ENCODE results near the gene CDH12. TPM values are rescaled to one million over a fixed set of nuclear protein-coding genes. Genes with fewer than 3 reads are reported as not detected.
"Not testable (repeated sequence)": the region's sequence is repeated elsewhere in the genome, so short reads cannot be mapped to it uniquely, and the experiment has no call there.

The CDH12 gene
- total RNA-seq, 1 donor from 2014 or later = not detected

DNA sequence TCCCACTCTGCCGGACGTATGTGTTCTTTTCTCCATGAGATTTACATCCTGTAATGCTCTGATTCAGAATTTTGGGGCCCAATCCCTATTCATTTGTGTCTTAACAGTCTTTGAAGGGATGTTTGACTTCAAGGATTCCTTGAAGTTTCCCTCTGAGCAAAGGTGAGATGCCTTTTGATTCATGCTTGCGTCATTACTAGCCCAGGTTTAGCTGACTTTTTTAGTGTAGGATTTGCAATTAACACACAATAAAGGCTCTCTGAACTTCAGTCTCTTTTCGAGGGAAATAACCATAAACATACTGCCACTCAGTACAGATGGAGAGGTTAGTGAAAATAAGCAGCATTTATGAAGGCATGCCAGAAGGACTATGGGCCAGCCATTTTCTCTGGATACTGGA is 842.3 kb downstream of the CDH12 start:
- intact Hi-C loops (cut with micrococcal nuclease); ATAC-seq; DNase-seq: not testable (repeated sequence)

DNA sequence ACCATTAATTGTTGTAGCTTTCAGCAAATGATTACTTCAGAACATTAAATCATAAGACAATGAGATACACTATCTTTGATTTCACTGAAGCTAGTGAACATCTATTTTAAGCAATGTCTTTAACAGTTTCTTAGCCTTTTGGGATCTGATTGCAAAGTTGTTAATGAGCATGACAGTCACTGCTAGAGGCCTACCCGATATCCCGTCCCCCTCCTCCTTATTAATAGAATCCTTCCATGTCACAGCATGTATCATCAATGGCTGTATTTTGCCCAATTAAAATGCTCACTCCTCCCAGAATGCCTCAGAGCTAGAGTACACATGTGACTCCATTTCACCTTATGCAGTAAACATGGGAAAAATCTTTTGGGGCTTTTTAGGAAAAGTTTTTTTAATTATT is 852.0 kb downstream of the CDH12 start:
- intact Hi-C loops (cut with micrococcal nuclease); DNase-seq; ATAC-seq: not testable (repeated sequence)

DNA sequence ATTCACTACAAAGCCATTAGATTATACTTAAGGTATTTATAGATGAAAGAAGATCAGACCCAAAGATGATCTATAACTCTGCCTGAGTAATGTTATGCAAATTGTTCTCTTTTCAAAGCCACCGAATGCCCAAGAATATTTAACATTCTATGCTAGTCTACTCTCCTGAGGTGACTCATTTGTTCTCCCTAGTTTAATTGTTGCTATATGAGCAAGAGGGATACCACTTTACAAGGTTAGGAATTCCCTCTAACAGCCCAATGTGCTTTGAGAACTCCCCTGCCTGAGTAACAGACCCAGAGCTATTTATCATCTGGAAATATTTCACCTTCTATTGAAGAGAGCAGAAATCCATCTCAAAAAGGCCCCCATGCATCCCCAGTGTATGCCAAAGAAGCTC is 867.3 kb downstream of the CDH12 start:
- intact Hi-C loops (cut with micrococcal nuclease); ATAC-seq; DNase-seq: not testable (repeated sequence)

DNA sequence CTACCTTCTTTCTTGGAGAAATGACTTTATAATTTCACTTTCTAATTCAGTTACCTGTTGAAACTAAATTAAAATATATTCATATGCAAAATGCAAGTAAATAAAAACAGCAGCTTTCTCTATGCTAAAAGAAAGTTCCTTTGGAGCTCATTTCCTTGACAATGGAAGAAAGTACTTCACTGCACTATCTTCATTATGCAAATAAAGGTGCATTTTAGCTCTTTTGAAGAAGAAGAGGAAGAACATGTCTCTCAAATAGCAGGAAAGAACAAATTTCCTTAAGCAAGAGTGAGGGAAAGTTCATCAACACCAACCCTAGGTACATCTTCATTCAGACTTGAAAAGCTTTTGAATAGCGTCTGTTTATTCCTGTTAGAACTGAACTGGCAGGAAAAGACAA is 901.6 kb downstream of the CDH12 start:
- ATAC-seq; intact Hi-C loops (cut with micrococcal nuclease); DNase-seq: not testable (repeated sequence)

DNA sequence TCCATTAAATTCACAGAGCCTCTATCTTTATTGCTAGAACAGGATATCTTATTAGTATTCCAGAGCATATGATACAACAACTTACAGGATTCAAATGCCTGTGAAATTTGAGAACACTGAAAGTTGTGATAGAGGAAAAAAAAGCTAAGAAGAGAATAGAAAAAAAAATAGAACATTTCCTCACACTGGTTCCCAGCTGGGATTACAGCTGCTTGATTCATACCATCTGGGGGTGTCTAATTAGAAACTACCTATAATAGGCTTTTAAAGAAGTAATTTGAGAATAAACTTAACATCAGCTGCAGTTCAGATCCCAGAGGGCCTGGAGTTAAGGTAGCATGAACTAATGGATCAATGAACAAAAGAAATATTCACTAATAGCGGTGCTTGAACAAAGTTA is 922.0 kb downstream of the CDH12 start:
- no peak for ATAC-seq
- no peak for DNase-seq
- intact Hi-C loops (cut with micrococcal nuclease) = no loop called here

DNA sequence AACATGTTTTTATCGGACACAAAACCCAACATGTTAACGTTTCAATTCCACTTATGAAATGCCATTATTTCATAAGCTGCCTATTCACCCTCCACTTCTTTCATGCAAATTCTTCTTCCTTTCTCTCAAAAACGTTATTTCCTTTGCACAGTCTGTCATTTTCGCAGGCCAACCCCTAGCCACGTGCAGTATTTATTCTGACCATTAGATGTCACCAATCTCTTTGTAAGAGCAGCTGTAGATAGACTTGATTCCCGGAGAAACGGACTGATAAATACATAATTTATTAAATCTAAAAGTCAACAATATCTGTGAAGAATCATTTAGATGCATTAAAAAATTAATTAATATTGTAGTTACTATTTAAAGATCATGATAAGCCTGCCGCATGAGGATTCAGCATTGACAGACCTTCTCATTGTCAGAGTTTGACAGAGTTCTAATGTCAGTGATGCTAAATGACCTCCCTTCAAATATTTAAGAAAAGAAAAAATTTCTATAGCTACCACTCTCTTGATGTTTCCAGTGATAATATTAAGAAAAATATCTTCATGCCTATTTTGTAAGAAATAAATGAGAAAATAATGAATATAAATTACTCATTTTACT is 933.6 kb downstream of the CDH12 start:
- ATAC-seq (no peak), DNase-seq (no peak)
- intact Hi-C loops (cut with micrococcal nuclease) = no loop called here

DNA sequence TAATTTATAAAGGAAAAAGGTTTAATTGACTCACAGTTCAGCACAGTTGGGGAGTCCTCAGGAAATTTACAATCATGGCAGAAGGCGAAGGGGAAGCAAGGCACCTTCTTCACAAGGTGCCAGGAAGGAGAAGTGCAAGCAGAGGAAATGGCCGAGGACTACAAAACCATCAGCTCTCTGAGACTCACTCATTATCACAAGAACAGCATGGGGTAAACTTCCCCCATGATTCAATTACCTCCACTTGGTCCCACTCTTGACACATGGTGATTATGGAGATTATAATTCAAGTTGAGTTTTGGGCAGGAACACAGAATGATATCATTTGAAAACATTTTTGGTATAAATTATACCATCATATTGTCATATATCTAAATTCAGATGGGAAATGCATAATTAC is 934.7 kb downstream of the CDH12 start:
- intact Hi-C loops (cut with micrococcal nuclease) = no loop called here
- DNase-seq = no peak
- no peak for ATAC-seq

DNA sequence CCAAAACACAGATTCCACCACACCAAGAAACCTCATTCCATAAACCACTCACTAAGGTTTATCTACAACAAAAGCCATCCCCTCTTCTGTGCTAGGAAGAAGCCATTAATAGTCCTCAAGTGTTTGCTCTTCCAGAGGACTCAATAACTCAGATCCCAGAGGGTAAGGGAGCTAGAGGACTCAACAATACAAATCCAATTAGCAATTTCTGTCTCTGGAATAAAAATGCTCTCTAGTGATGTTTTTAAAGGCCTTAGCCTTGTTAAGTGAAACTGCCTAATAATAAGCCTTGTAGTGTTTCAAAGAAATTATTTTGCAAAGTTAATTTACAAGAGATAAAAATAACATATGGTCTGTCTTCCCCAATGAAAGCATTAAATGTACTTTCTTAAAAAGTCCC is 942.4 kb downstream of the CDH12 start:
- intact Hi-C loops (cut with micrococcal nuclease) = no loop called here
- ATAC-seq (no peak), DNase-seq (no peak)

DNA sequence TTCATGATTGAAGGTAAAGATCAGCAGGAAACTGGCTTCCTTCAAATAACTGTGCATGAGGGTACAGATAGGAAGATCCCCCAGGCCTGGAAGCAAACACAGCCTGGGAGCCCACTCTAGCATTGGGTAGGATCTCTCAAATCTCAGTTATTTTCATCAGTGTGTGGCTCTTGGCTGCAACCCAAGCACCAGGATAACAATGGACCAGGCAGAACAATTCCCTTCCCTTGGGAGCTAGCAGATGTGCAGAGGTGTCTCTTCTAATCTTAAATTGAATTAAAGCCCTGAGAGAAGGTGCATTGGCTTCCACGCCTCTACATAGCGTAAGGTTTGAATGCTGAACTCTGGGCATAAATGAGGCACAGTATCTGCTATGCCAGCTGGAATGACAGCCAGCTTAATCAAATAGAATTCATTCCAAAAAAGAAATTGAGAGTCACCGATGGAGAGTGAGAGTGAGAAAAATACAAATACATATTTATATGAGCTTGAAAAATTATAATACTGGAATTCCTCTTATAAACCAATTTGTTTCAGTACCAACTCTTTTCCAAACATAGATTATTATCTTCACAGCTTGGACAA is 957.3 kb downstream of the CDH12 start:
- ATAC-seq = no peak
- intact Hi-C loops (cut with micrococcal nuclease) = no loop called here
- no peak for DNase-seq

DNA sequence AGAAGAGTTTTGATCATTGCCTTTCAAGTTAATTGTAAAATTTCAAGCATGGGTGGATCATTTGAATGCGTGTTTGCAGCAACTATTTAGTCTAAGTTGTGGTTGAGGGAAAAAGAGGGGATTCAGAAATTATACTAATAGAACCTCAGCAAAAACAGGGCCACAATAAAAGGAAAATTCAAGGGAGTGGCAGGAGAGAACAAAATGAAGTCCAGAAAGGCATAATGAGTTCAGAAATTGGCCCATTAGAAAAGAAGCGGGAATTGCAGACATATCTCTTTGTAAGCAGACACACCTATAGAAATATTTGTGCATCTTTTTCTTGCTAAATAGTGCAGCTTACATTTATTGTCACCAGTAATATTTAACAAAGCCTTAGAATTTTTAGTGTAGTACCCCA is 960.0 kb downstream of the CDH12 start:
- DNase-seq (no peak), ATAC-seq (no peak)
- intact Hi-C loops (cut with micrococcal nuclease) = no loop called here

DNA sequence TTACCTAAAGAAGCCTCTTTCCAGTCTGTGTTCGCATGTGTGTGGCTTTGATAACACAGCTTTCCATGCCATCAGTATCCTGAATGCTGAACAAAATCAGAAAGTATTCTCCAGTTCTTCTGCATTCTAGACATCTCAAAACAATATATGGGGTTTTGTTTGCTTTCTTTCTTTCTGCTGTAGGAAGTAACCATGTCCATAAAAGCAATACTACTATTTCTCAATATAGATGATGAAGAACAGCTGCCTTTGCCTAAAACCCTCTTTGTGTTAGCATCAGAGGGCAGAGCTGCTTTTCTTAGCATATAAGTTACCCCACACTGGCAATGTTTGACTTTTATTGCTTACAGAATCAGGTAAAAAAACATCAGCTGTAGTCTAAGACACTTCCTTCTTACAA is 963.6 kb downstream of the CDH12 start:
- ATAC-seq = no peak
- no peak for DNase-seq
- intact Hi-C loops (cut with micrococcal nuclease) = no loop called here

DNA sequence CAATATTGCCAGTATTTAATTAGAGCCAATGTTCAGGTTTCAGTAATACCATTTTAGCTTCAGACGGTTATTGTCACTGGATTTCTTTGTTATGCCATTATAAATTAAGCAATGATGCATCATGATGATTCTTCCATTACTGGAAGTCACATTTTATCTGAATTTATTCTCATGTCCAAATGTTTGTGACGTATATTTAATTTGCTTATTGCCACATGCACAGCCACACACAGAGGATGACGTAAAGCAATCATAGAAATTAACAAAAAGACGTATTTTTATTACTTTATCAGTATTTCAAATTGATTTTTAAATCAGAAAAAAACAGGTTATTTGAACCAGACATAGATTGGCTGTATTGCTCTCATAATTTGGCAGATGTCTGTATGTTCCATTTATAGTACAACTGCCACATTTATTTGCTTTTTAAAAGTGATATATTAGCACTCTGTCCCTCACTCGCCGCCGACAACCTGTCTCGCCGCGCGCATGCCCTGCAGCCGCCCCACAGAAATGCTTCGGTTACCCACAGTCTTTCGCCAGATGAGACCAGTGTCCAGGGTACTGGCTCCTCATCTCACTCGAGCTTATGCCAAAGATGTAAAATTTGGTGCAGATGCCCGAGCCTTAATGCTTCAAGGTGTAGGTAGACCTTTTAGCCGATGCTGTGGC is 970.9 kb downstream of the CDH12 start:
- no peak for ATAC-seq
- intact Hi-C loops (cut with micrococcal nuclease) = no loop called here
- DNase-seq = no peak

DNA sequence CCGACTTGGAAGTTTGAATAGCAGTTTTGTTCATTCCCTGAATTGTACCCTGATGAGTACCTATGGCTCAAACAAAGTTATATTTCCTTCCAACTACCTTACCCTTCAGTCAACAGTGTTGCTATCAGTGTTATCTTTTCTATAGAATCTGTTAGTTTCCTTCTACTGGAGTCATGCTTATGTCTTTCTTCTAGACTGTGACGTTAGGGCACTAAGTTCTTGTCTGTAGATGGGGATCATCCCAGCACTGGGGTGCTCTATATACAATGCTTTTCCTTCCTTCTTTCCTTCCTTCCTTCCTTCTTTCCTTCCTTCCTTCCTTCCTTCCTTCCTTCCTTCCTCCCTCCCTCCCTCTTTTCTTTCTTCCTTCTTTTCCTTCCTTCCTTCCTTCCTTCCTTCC is 973.0 kb downstream of the CDH12 start:
- ATAC-seq (no peak), DNase-seq (no peak)
- intact Hi-C loops (cut with micrococcal nuclease) = no loop called here

DNA sequence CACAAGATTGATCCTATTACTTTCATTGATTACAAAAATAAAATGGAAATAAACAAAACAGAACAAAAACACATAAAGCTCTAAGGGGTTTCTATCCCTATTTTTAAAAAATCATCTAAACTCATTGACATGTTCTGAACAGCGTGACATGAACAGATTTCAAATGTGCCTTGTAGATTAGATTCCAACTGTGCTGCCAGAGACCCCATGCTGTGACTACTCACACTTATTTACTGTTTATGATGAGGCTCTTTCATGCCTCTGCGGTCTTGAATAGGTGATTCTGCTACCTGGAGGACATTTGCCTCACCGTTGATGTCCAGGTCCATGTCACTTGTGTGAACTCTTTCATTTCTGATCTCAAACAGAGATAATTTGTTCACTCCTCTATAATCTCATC is 990.2 kb downstream of the CDH12 start:
- DNase-seq = no peak
- no peak for ATAC-seq
- intact Hi-C loops (cut with micrococcal nuclease) = no loop called here

DNA sequence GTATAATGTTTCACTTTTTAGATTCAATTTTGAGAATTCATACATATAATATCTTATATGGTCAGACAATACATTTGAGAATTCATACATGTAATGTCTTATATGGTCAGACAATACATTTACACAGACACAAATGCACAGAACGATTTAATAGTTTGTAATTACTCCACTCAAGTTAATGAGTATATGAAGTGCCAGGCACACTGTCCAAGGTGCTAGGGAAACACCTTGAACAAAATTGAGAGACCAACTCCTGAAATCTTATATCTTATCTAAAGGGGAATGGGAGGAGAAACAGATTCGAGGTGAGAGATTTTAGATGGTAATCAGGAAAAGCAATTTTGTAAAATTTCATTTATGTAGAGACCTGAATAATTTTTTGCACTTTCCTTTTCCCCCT is 994.7 kb downstream of the CDH12 start:
- DNase-seq (no peak), ATAC-seq (no peak)
- intact Hi-C loops (cut with micrococcal nuclease) = no loop called here

DNA sequence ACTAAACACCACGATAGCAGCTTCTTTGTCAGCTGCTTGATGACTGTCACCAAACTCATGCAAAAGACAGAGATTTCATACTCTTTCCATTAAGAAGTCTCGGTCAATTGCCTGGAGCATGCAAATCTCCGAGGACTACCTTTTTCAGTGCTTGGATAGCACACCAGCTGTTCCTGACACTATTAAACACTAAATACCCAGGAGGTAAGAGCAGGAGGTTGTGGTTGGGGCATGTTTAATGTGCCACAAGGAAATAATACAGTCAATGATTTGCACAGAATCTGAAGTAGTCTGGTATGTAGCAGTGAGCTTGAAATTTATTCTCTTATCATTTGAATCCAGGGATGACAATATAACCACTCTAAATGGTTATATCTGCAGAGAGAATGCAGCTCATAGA is 996.2 kb downstream of the CDH12 start:
- no peak for DNase-seq
- intact Hi-C loops (cut with micrococcal nuclease) = no loop called here
- ATAC-seq = no peak

DNA sequence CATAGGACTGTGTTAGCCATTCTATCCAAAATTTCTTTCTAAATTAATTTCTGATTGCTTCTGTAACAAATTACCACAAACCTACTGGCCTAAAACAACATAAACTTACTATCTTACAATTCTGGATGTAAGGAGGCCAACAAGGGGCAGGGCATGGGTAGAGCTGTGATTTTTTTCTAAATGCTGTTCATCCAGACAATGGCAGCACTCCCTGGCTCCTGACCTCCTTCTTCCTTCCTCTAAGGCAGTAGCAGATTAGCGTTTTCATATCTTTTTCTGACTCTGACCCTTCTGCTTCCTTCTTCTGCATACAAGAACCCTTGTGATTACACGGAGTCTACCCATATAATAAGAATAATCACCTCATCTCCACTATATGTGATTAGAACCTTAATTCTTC is 1005.8 kb downstream of the CDH12 start:
- intact Hi-C loops (cut with micrococcal nuclease) = no loop called here
- ATAC-seq = no peak
- no peak for DNase-seq

DNA sequence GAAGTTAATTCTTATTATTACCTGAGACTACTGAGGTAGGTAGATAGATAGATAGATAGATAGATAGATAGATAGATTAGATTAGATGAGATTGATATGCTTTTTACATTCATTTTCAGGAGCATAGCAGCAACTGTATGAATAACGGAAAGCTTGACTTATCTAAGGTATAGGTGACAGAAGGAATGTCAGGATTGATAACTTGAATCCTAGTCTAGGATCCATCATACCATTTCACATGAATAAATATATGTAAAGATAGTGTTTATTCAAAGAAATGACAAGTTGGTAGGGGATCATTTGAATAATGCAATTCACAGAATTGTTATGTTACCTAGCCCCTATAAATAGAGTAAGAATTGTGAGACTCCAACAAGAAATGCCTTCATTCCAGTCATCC is 1008.2 kb downstream of the CDH12 start:
- intact Hi-C loops (cut with micrococcal nuclease) = no loop called here
- ATAC-seq = no peak
- DNase-seq = no peak

DNA sequence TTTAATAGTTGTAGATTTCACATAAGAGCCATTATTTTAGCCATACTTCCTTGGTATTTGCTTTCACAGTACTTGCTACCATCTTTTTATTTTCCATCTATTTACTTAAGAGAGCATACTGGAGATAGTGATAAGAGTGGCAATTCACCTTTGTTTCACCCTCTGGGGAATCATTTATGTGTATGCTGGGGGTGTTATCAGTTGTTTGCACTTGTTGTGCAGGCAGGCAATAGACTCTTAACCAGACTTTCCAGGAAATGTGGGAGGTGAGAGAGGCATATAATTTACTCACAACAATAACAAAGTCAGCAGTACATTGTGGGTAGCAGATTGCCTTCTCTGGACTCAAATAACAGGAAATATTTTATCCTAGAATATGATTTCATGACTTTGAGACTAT is 1018.3 kb downstream of the CDH12 start:
- ATAC-seq (no peak), DNase-seq (no peak)
- intact Hi-C loops (cut with micrococcal nuclease) = no loop called here

DNA sequence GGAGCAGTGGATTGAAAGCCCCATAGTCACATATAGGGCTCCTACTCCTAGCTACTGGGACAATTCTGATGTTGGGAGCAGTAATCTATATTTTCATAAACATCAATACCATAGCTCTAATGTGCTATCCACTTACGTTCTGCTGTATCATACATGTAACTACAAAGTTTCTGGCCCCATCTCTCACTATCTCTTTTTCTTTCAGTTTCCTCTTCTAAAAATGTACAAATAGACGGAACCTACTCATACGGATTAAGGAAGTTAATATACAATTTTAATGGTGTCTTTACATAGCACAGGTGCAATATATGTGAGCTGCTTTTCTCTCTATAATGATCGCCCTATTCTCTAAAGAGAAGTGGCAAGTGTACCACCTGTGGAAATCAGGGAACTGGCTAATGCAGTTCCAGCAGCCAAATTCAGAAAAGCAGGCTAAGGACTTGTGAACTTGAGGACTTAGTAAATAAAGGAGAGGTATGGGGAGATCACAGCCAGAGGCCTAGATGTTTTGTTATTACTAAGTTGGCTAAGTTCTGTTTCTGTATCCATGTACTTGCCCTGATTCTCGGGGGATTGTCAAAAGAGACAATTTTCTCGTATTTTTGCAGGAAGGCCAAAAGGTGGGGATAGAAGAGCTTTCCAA is 1021.9 kb downstream of the CDH12 start:
- ATAC-seq (no peak), DNase-seq (no peak)
- intact Hi-C loops (cut with micrococcal nuclease) = no loop called here

DNA sequence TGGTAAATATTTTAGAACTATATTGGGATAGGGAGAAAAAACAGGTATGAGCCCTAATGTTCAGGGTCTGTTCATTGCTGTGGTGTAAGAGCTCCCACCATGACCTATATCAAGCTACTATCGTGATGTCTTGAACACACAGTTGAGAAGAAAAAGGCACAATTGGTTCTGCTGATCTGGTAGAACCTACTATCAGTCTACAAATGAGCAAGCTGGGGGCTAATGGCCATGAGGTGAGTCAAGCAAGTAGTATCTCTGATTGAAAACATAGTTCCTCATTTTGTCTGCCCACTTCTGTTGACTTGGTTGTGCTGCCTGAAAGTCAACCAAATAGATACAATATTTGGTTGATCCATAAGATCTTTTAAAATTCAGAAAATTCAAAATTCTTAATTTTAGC is 1026.3 kb downstream of the CDH12 start:
- intact Hi-C loops (cut with micrococcal nuclease) = no loop called here
- no peak for DNase-seq

More for the DNA sequence above, 1026.3 kb downstream of the CDH12 start:
- no peak for ATAC-seq

All from left ventricle myocardium superior (tissue), 1 donor.